HG03045 (cell line): ENCODE results near the gene MYO15A.
A peak's percentile ranks its signal among the peaks of the same experiment; 100 is the strongest.

ENCODE experiments used
- ATAC-seq: cut with Tn5 transposase; IDR thresholded peaks from one replicate; pipeline ENCODE4 v1.9.1; 2021; ENCODE audit warnings: mild to moderate bottlenecking, moderate library complexity; ENCODE audit not compliant: unreplicated experiment

MYO15A gene

DNA sequence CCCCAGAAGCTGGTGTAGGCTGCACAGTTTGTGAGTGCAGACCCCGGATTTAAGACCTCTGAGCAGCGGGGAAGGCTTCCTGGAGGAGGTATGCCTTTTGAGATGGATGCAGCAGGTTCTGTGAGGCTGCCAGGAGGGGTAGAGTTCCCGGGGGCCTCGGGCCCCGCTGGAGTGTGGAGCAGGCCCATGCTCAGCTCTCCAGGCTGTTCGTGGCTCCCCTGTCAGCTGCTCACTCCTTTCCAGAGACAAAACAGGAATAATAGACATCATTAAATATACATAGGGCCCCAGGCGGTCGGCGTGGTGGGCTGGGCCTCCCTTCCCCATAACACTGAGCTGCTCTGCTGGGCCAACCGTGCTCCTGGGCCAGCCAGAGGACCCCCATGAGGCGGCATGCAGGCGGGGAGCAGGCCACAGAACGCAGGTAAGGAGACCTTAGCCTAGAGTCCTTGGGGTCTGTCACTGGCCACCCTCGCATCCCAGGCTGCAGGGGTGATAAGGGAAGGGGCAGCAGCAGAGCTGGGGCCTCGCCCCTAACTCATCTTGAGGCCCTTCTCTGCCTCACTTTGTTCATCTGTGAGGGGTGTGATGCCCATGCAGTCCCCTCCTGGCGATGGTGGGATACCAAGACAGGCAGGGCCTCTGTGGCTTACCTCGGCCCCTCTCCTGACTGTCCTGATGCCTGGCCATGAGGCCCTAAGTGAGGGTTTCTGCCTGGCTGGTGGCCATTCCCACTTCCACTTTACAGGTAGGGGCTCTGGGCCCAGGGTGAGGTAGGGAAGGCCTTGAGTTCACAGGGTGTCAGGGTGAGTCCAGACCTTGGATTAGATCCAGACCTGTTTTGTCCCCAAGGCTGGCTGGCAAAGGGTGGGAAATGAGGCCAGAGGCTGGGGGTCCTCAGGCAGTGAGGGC, at the start of gene MYO15A:
Gene MYO15A (plus strand): TSS at position 356 of the 912 bp plus-strand sequence. CDS start 10,045 bp downstream, outside the sequence.
- ATAC-seq, result no peak

DNA sequence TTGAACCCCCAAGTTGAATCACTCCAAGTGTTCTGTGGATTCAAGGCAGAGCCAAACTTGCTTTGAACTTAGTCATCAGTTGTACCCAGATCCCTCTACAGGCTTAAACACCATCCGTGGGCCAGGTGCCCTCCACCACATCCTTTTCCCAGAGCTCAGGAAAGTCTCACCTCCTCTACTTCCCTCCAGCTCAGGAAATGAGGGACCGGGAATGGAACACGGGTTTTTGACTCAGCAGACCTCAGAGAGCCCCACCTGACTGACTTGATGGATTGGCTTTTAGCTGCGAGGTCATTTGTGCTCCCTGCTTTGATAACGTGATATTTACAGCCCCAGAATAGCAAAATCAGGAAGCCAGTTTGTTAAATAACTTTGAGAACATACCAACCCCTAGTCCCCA, 49.3 kb upstream of the MYO15A start:
- no peak for ATAC-seq

- no peak for ATAC-seq
Measured at GRCh38 chr17:18064053-18064452, 44.5 kb upstream of the MYO15A start.

- ATAC-seq, result no peak
Measured at GRCh38 chr17:18065546-18065945, 43.0 kb upstream of the MYO15A start.

DNA sequence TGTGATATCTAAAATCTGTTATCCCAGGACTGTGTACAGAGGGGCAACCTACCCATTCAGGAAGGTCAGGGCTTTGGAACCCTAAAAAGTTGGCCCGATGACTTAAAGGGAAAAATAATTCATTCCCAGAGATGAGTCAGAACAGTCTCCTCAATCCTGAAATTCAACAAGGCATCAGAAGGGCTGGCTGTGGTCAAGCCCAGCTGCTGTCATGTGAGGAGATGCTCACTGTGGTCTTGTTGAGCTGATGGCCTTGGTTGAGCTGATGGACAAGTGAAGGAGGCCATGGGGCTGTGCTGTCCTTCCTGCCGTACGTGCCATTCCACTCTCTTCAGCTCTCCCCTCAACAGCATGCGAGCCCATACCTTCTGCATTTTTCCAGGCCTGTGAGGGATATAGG, 41.7 kb upstream of the MYO15A start:
- ATAC-seq, result no peak

DNA sequence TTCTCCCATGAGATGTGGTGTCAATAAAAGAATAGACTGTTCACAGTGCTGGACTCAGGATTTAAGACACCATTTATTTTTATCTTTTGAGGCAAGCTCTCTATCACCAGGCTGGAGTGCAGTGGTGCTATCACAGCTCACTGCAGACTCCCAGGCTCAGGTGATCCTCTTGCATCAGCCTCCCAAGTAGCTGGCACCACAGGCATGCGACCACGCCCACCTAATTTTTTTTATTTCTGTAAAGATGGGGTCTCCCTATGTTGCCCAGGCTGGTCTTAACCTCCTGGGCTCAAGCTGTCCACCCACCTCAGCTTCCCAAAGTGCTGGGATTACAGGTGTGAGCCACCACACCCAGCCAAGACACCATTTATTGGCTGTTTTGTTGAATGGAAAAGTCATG, 39.5 kb upstream of the MYO15A start:
- ATAC-seq, result no peak

DNA sequence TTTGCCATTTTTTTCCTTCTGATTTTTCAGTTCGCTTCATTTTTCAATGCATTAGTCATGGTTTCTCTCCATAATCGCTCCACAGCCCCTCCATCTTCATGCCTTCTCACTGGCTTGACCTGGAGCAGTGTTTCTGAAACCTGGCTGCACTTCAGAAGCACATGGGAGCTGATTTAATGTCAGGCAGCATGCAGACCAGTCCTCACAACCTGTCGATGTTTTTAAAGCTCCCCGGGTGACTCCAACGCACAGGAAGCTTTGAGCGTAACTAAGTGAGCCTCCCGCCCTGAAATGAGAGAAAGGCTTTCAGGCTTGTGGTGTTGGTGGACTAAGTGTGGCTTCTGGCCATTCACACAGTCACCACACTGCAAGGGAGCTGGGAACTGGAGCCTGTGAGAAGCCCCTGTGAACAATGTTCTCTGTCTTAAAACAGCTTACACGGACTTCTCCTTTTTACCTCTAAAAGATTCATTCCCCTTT, 37.7 kb upstream of the MYO15A start:
- ATAC-seq, result no peak

GRCh38 chr17:18071751-18072150, 36.8 kb upstream of the MYO15A start:
- ATAC-seq, result no peak

DNA sequence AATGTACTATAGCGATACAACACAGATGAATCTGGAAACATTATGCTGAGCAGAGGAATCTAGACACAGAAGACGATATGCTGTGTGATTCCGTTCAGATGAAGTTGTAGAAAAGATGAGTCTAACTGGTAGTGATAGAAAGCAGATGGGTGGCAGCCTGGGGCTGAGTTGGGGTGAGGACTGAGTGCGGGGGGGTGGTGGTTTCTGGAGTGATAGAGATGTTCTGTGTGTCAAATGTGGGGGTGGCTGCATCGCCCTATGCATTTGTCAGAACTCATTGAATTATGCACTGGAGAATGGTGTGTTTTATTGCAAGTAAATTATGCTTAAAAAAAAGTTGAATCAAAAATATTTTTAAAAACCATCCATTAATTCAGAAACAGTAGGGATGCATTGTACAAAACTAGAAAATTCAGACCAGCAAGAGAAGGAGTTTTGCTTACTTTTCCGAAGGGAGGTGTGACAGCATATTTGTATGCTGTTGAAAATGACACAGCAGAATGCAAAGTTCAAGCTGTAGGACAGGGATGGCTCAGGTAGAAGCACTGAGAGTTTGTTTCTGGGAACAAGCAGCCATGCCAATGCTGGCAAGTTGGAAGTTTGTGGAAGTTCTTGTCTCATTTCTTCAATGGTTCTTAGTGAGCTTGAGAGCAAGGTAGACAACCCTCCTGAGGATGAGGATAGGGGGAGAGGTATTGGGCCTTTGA, 33.8 kb upstream of the MYO15A start:
- no peak for ATAC-seq

DNA sequence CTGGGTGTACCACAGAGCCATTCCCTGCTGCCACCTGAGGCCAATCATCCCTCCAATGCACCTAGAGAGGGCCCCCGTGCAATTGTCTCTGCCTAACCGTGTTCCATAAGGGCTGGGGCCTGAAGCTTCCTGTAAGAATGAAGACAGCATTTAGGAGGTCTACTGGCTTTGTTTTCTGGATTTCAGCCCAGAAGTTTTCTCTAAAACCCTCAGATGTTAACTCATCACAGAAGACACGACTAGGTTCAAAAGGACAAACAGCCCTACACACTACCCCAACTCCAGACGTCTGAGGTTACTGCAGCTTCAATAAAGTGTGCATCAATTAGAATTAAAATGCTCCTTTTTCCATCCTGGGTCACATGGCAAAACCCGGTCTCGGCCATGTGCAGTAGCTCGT, 31.6 kb upstream of the MYO15A start:
- ATAC-seq, result no peak

GRCh38 chr17:18079543-18079942, 29.0 kb upstream of the MYO15A start:
- no peak for ATAC-seq

DNA sequence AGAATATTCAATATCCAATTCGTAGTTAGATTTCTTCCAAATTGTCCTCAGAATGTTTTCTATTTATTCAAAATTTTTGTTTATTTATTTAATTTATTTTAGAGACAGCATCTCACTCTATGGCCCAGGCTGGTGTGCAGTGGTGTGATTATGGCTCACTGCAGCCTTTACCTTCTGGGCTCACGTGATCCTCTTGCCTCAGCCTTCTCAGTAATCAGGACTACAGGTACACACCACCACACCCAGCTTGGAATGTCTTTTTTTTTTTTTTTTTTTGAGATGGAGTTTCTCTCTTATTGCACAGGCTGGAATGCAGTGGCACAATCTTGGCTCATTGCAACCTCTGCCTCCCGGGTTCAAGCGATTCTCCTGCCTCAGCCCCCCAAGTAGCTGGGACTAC, 24.3 kb upstream of the MYO15A start:
- ATAC-seq, result no peak

DNA sequence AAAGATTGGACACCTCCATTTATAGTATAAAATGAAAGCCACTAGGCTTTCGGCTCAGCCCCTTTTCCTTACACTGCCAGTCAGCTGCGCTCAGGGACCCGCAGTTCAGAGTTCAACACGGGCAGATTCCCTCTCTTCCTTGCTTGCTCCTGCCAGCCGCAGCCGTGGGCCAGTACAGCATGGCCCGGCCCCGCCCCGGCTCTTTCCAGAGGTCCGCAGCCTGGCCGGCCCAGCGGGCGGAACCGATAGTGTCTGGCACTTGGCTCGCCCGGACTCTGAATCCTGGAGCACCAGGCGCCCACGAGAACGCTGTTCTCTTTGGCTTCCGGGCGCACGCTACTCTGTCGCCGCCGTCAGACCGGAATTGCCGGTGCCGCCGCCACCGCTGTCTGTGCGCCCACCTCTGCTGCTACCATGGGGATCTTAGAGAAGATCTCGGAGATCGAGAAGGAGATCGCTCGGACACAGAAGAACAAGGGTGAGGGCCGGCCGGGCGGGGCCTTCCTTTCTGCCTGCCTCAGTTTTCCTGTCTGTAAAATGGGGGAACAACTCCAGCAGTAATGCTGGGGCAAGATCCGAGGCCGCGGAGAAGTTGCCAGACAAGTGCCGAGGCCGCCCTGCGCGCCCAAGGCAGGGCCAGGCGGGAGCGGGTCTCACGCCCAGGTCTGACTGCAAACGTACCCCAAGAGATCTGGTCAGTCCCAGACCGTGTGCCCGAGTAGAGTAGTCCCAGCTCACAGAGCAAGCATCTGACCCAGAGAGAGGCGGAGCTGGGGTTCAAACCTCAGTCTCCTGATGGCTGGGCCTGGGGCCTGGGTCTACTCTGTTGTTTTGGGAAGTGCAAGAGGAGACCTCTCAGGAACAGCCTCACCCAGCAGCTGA, 20.7 kb upstream of the MYO15A start, which contains the start of gene DRG2:
Gene DRG2 (plus strand): TSS at position 339 of the 882 bp plus-strand sequence. CDS start 76 bp downstream, at position 415.
- ATAC-seq, result peak; percentile 79

- ATAC-seq, result no peak
Measured at GRCh38 chr17:18089613-18090012, 18.9 kb upstream of the MYO15A start.

GRCh38 chr17:18093616-18094408, 14.7 kb upstream of the MYO15A start:
- no peak for ATAC-seq

DNA sequence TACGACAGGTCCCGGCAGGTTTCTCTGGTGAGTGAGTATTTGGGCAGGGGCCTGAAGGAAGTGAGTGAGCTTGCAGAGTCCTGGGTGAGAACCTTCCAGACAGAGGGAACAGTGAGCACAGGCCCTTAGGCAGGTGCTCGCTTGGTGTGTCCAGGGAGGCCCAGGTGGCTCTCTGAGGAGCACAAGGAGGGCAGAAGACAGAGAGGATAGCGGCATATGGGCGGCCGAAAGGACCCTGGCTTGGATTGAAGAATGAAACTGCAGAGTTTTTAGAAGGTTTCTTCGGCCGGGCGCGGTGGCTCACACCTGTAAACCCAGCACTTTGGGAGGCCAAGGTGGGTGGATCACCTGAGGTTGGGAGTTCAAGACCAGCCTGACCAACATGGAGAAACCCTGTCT, 14.1 kb upstream of the MYO15A start:
- no peak for ATAC-seq

GRCh38 chr17:18099516-18099915, 9.0 kb upstream of the MYO15A start:
- ATAC-seq, result no peak

DNA sequence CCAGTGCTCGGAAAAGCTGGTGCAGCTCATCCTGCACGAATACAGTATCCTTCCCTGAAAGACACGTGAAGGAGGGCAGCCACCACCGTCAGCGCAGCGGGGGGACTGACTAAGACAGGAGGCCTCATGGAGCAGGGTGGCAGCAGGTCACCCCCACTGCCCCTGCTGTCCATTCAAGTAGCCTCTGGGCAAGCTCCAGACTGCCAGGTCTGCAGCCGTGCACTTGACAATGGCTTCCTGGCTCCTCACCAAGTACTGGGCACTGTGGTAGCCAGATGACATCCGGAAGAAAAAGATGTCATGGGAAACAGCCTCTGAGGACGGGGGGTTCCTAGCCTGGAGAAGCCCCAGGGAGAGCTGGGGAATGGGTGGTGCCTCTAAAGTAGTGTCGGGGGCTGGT, 7.9 kb upstream of the MYO15A start:
- ATAC-seq, result no peak

GRCh38 chr17:18101828-18102227, 6.7 kb upstream of the MYO15A start:
- no peak for ATAC-seq

DNA sequence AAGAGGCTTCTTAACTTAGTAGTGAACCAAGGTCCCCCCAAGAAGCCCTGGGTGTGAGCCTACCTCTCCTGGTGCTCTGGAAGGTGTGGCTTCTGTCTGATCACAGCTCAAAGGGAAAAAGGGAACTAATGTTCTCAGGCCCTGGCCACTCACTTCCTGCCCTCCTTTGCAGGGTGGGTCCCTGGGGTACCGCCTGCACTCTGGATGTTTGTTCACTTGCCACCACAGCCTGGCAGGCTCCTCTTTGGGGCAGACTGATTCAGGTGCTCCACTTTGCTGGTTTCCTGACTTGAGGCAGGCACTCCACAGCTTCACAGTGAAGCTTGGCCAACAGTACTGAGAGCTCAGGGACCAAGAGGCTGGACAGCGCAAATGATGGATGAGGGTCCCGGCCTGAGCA, 5.9 kb upstream of the MYO15A start:
- no peak for ATAC-seq
